Medulla oblongata (tissue), 1 donor: ENCODE measurements around the gene CCDC171.
"Not testable (repeated sequence)": the region's sequence is repeated elsewhere in the genome, so short reads cannot be mapped to it uniquely, and the experiment has no call there.

Source experiments
- DNase-seq: peaks from one replicate; pipeline ENCODE4 v3.0.0-alpha.2; 2015; ENCODE audit errors: extremely low spot score

CCDC171 gene

GRCh38 chr9:15553528-15553898, 670 bp downstream of the CCDC171 start:
- no peak for DNase-seq

- no peak for DNase-seq
Measured at GRCh38 chr9:15570769-15571168, 17.9 kb downstream of the CCDC171 start.

GRCh38 chr9:15572200-15572770, 19.4 kb downstream of the CCDC171 start:
- no peak for DNase-seq

GRCh38 chr9:15576350-15577050, 23.7 kb downstream of the CCDC171 start:
- DNase-seq: no peak

DNA sequence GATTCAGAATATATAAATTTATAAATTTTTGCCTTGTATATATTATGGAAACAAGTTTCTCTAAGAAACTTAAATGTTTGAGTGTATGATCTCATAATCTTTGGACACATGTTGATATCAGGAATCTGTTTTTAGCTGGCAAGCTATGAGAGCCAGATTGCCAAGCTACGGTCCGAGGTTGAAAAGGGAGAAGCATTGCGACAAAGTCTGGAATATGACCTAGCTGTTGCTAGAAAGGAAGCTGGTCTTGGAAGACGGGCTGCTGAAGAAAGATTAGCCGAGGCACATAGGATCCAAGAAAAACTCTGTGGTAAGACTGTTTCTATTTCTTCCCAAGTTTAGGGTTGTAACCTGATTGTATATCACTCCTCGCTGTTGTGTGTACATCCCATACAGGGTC, 25.9 kb downstream of the CCDC171 start:
- DNase-seq: no peak

DNA sequence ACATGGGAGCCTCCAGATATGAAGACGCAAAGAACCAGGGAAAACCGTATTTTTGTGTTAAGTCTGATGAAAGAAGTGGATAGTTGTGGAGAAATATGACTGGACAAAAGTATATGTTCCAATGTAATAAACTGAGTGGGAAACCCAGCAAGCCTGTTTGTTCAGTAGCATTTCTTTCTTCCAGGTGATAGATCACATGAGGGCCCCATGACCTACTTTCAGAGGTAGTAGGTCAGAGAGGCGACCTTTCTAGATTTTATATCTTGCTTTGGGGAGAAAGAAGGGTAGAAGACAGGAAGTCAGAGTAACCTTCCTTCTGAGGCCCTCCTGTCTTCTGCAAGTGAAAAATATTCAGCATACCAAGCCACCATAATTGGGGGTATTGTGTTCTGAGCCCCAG, 31.5 kb downstream of the CCDC171 start:
- DNase-seq: no peak

DNA sequence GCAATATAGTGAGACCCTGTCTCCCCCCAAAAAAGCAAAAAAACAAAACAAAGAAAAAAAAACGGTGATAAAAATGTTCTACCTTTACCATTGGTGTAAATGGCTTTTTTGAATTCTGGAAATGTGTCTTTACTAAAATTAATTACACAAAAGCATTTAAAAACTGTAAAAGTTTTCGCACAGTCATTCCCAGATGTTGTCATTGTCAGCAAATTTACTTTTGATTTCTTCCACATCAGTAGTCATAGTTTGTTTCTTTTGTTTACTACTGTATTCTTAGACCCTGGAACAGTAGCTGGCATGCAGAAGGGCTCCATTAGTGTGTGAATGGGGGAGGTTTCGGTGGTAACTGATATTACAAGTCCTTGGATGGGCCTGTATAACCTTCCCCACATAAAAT, 39.5 kb downstream of the CCDC171 start:
- no peak for DNase-seq

DNA sequence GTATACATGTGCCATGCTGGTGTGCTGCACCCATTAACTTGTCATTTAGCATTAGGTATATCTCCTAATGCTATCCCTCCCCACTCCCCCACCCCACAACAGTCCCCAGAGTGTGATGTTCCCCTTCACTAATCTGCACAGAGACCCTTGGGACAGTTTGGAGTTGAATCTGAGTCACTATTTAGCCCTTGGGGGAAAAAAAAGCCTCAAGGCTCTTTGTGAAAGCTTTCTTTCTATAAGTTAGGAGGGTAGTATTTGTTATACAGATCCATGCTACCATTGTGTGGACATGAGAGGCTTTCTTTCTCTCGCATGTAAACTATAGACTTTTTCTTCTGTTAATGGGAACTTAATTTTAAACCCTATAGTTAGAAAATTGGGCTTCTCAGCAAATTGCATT, 40.1 kb downstream of the CCDC171 start:
- DNase-seq: not testable (repeated sequence)

- not testable (repeated sequence) for DNase-seq
Measured at GRCh38 chr9:15600666-15601330, 48.0 kb downstream of the CCDC171 start.

DNA sequence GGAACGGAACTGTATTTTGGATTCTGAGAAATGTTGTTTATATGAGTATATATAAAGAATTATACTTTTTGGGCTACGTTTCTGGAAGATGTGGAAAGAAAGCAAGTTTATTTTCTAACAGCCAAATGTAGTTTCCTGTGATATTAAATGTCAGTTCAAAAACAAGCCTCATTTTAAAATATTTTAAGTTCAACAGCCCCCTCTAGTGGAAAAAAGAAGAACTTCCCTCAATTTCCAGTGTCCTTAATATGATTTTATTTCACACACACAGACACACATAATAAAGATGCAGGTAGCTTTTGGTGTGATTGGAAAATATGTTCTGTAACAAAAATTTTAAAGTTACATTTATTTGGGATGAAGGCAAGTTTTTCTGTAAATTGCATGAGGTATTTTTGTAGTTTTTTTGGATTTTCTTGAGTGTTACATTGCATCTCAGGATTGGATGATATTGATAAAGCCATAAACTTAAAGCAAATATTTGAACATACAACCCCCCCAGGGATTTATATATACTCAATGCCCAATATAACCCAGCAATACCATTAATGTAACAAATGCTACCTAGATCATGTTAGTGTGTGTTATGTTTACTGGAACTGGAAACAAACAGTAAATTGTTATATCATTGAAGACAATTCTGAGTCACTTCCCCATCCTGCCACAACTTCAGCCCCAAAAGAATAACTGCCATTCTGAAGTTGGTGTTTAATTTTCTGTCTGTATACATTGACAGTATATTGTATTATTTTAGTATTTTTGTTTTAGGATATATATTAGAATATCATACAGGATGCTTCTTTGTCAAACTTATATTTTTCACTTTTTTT, 54.0 kb downstream of the CCDC171 start:
- peak; percentile 77 for DNase-seq

- no peak for DNase-seq
Measured at GRCh38 chr9:15612962-15613361, 60.1 kb downstream of the CCDC171 start.

DNA sequence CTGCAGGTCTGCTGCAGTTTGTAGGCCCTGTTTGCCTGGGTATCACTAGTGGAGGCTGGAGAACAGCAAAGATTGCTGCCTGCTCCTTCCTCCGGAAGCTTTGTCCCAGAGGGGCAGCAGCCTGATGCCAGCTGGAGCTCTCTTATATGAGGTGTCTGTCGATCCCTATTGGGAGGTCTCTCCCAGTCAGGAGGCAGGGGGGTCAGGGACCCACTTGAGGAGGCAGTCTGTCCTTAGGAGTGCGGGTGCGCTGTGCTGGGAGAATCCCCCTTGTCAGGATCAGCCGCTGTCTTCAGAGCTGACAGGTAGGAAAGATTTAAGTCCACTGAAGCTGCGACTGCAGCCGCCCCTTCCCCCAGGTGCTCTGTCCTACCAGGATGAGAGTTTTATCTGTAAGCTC, 64.9 kb downstream of the CCDC171 start:
- DNase-seq: no peak

DNA sequence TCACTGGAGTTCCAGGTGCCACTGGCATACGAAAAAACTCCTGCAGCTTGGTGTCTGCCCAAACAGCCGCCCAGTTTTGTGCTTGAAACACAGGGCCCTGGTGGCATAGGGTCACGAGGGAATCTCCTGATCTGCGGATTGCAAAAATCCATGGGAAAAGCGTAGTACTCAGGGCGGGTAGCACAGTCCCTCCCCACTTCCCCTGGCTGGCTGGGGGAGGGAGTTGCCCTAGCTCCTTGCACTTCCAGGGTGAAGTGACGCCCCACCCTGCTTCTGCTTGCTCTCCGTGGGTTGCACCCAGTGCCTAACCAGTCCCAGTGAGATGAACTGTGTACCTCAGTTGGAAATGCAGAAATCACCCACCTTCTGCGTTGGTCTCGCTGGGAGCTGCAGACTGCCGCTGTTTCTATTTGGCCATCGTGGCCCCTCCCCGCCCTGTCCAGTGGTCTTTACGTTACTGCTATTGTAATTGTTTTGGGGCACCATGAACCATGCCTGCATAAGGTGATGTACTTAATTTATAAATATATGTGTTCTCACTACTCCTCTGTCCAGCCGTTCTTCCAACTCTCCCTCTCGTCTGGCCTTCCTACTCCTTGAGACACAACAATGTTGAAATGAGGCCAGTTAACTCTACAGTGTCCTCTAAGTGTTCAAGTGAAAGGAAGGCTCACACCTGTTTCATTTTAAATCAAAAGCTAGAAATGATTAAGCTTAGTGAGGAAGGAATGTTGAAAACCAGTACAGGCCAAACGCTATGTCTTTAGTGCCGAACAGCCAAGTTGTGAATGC, 65.9 kb downstream of the CCDC171 start:
- DNase-seq: no peak

GRCh38 chr9:15622318-15622971, 69.6 kb downstream of the CCDC171 start:
- peak; percentile 34 for DNase-seq

DNA sequence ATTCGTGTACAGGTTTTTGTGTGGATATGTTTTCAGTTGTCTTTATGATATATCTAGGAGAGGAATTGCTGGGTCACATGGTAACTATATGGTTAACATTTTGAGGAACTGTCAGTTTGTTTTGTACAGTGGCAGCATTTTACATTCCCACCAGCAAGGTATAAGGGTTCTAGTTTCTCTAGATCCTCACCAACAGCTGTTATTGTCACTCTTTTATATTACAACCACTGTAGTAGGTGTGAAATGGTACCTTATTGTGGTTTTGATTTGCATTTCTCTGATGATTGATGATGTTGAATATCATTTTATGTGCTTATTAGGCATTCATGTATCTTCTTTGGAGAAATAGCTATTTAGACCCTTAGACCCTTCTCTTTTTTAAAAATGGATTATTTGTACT, 82.9 kb downstream of the CCDC171 start:
- DNase-seq: no peak

DNA sequence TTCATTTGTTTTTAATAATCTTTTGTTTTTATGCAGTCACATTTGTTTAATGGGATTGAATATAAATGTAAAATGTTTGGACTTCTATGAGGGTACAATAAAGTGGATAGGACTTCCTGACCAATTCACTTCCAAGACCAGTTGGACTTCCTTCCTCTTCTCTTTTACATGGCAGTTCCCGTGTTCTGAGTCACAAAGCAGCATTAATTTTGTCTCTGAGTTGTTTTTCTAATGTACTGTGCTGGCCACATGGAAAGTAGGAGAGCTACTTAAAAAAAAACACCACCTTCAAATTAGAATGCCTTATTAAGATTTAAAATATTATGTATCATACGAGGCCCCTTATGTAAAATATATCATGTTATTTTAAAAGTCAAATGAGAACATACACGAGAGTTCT, 87.3 kb downstream of the CCDC171 start:
- DNase-seq: no peak

GRCh38 chr9:15641291-15641690, 88.4 kb downstream of the CCDC171 start:
- DNase-seq: no peak

DNA sequence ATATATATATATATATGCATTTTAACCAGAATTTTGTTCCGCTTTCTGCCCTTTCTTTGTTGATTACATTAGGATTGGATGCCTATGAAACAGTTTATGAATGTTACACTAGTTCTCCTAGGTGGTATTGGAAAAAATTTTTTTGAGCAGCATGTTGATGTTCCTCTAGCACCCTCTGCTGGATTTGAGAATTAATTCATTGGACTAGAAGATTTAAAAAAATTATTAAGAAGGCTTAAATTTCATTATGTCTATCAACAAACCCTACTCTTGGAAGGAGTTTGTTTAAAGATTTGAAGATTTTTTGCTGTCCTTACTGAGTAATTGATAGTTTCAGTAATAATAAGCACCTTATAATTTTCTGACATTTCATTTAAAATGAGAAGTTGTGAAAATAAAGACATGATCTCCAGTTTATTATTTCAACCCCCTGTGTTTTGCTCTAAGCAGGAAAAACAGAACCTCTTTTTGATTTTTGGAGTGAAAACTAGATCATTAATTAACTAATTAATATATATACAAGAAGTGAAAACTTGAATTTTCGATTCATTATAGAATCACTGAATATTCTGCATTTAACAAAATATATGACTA, 89.6 kb downstream of the CCDC171 start:
- DNase-seq: peak; percentile 27

GRCh38 chr9:15670246-15670645, 117.4 kb downstream of the CCDC171 start:
- DNase-seq: no peak

DNA sequence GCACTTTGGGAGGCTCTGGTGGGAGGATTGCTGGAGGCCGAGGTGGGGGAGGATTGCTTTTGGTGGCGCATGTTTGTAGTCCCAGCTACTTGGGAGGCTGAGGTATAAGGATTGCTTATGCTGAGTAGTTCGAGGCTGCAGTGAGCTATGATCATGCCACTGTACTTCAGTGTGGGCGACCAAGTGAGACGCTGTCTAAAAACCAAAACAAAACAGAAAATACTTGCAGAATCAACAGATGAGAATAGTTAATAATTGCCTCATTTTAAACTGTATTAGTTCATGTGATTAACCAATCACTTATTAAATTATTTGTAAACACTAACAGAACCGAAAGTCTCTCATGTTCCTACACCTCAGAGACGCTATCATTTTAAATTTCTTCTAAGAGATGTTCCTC, 118.1 kb downstream of the CCDC171 start:
- no peak for DNase-seq

- no peak for DNase-seq
Measured at GRCh38 chr9:15693701-15694100, 140.9 kb downstream of the CCDC171 start.
